Measurements from ENCODE around the gene ATF6B.
A peak's percentile ranks its signal among the peaks of the same experiment; 100 is the strongest.
"Not testable (repeated sequence)": the region's sequence is repeated elsewhere in the genome, so short reads cannot be mapped to it uniquely, and the experiment has no call there.

Gene ATF6B

GRCh38 chr6:32154514-32155161 lies 26.6 kb upstream of the ATF6B start:
- peak in 3 of 4 experiments; percentile 49 to 60 (median 51) for DNase-seq

GRCh38 chr6:32153564-32154513 lies 25.8 kb upstream of the ATF6B start, which contains the start of gene PPT2:
Gene PPT2, plus strand, starts transcription at chr6:32154141. Its CDS starts 454 bp downstream, at chr6:32154595.
- DNase-seq: peak; percentile 40 to 71 (median 54)

DNA sequence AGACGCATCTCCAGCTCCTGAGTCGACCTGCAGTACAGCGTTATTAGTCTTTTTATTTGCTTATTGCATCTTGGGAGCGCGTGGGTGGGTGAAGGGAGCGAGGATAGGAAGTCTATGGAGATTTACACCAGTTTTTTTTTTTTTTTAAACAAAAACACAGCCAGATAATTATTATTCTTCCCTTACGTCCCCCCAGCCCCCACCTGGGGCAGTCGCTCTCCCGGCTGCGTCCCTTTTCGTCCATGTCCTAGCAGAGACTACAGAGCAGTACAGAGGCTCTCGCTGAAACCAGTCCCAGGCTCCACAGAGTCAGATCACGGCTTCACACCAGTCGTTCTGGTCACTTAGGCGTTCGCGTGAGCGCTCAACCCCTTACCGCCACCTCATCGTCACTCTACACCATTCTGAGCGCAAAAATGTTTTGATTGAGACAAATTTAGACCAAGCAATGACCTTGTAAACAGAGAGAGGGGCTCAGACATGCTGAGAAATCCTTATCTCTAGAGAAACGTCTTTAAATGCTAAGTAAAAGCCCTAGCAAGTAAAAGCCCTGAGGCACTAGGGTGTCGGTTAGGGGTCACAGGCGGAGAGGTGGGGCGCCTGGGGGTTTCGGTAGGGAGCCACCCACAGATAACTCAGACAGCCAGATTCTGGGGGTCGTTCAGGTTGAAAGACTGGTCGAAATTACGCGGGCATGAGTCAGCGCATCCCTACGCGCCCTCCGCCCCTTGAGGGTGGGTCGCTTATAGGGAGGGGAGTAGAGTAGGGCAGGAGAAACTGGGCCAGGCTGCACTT lies 24.9 kb upstream of the ATF6B start:
- DNase-seq: no peak

GRCh38 chr6:32151863-32152768 lies 24.1 kb upstream of the ATF6B start, which contains the start of gene PRRT1:
Gene PRRT1, minus strand, starts transcription at chr6:32151939. Its CDS starts 112 bp downstream, at chr6:32151827.
- no peak for DNase-seq

GRCh38 chr6:32151181-32151862 lies 23.3 kb upstream of the ATF6B start:
- no peak for DNase-seq

- no peak for DNase-seq
These were observed 22.2 kb upstream of the ATF6B start for GRCh38 chr6:32149932-32150870.

DNA sequence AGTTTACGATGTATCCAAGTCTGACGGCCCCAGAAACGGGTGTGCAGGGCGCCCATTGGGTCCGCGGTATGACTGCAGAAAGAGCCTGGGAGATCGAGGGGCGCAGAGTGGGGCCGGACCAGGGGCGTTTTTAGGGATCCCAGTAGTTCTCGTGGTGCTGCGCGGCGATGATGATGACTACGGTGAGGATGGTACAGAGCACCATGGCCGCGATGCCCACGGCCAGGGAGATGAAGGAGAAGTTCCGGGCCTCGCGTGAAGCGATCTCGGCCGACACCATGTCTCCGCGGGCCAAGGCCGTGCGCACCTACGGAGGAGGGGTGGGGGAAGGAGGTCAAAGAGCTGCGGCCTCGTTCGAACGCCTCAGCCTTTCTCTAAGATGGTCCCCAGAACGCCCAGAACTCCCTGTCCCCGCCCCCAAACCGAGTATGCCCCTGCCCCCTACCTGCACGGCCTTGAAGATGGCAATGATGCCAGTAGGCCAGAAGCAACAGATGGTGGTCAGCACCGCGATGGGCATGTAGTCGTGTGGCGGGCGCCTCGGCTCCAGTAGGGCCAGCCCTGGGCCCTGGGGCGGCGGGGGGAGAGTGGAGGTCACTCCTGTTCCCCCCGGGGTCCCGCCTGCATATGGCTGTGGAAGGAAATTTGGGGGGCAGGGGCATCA lies 21.2 kb upstream of the ATF6B start:
- no peak for DNase-seq

DNA sequence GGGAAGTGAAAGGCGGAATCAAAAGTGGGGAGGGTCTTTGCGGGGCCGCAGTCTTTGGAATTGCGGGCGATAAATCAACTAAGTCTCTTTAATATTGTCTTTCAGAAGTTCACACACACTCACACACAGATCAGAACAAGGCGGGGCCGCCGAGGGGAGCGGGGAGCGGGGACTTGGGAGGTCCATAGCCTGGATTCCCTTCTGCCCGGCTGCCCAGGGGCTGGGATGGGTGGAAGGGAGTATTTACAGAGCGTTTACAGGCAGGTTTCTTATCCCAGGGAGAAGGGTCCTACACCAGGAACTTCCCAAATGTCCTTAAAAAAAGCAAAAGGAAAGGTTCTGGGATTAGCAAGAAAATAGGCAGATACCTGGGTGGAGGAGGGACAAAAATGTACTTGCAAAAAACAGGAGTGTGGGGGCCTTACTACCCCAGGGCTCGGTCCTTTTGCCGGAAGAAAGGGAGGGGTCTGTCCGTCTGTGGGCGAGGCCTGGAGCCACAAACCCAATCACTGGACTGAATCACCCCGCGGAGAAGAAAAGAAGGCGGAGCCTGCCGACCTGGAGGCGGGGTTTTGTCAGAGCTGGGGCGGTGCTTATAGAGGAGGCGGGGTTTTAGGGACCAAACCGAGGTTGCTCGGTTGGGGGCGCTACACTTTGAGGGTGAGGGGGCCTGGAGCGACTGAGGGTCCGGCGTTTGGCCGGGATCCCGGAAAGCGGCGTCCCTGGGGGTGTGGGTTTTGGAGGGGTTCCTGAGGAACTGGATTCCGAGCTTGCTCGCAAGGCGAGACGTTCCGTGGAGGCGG lies 20.4 kb upstream of the ATF6B start:
- peak; percentile 82 to 87 (median 82) for DNase-seq

DNA sequence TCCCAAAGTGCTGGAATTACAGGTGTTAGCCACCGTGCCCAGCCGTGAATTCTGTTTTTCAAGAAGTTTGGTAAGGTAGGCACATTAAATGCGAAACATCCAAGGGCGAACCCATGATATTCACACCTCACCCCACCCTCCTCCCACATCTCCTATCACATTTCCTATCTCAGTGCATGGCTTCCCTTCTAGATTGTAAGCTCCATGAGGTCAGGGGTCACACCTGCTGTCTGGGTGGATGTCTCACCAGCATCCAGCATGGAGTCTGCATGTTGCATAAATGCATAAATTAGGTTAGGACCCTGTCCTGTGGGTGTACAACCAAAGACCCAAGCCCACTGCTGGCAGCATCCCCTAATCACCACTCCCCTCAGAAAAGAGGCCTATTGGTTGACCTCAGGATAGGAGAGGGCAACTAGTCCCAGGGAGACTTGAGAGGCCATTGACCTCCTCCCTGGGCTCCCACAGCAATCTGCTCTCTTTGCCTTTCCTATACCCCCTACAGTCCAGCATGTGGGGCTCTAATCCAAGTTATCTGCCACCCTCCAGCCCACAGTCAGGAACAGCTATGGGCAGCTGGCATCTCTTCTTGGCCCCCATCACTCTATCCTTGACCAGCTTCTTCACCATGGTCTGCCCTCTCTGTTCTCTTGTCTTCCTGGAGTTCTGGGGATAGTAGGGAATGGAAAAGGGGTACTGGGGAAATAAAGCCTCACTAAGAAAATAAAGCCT lies 19.5 kb upstream of the ATF6B start:
- DNase-seq: peak in 1 of 4 experiments; percentile 21

DNA sequence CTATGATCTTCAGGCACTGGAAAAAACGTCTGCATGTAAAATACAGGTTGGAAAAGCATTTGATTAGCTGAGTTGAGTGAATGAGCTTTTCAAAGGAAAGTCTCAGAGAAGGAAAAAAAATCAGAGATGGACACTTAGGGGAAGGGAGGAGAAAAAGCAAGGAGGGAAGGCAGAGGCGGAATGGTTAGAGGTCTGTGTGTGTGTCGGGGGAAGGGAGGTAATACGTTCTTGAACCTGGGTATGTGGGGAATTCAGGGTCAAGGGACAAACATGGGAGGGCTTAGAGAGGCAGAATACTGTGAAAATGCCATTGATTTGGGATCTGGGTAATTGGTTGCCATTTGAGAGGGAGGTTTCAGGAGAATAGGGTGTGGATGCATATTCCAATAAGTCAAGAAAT lies 18.6 kb upstream of the ATF6B start:
- DNase-seq: no peak

DNA sequence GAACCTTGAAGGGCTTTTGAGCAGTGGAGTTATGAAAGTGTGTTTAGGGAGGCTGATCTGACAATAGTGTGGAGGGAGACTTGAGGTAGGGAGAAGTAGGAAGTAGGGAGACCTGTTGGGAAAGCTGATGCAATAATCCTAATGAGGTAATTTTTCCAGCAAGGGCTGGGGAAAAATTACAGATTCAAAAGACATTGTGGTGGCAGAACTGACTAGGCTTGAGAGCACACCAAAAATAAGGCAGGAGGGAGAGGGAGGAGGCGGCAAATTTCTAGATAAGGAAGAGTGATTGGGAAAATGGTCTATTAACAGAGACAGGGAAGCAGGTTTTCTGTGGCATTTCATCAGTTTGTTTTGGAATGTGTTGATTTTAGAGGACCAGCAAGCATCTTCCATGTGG lies 18.2 kb upstream of the ATF6B start:
- DNase-seq: no peak

GRCh38 chr6:32144238-32144637 lies 16.2 kb upstream of the ATF6B start:
- DNase-seq: not testable (repeated sequence)

- DNase-seq: no peak
These were observed 12.5 kb upstream of the ATF6B start for GRCh38 chr6:32140420-32141046.

DNA sequence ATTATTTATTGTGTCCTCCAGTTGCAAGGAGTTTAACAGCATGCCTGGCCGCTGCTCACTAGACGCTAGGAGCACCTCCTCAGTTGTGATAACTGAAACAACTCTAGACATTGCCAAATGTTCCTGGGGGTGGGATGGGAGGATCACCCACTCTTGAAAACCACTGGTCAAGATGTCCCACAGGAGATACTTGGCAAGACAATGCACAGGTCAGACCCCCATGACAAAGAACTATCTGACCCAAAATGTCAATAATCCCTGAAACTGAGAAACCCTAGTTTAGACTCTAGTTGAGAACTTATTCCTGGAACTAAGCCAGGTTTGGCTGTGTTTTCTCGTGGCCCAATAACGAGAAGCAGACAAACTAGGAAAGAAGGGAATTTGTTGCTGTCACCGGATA lies 11.5 kb upstream of the ATF6B start:
- DNase-seq: no peak

DNA sequence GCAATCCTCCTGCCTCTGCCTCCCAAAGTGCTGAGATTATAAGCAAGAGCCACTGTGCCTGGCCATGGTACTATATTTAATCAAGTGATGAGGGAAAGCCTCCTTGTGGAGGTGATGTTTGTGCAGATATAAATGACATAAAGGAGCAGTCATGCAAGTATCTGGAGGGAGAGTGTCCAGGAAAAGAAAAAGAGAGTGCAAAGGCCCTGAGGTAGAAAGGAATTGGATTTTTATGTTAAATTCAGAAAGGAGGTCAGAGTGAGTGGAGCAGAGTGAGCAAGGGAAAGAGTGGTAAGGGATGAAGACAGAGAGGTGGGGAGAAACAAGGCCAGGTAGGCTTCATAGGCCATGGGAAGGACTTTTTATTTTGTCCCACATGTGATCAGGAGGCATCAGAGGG lies 9.4 kb upstream of the ATF6B start:
- no peak for DNase-seq

- no peak for DNase-seq
These were observed 5.7 kb upstream of the ATF6B start for GRCh38 chr6:32133786-32134185.

DNA sequence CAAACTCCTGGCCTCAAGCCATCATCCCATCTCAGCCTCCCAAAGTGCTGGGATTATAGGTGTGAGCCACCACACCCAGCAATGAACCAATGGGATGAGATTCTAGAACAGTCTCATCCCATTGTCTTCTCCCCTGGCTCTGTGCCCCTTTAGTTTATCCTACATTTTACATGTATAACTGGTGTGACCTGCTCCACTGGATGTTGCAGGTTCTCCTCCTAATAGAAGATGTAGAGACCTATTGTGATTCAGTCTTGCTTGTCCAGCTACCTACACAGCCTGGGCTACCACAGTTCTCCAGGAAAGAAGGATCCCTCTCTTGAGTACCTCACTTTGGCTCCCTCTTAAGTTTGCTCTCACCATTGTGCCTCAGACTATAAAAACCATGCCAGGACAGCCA lies 4.1 kb upstream of the ATF6B start:
- DNase-seq: no peak
